PC-9 (cell line): ENCODE results near the gene ANKLE2. TPM values are rescaled to one million over a fixed set of nuclear protein-coding genes. Genes with fewer than 3 reads are reported as not detected.

Source experiments
- BruUV-seq: library from RNA; stranded (reverse); fragments of 400-500 nt; replicated peaks from 2 replicates; lab custom pipeline; 2021; lab: Mats Ljungman, UMichigan
- CTCF ChIA-PET: fragments of 300-600 bp; sonication (Branson Sonifier 250); formaldehyde crosslinking; loops from one replicate; lab custom pipeline; 2022; ENCODE audit warnings: antibody characterized with exemption; lab: Charles Lee
- POLR2A ChIA-PET: fragments of 300-600 bp; sonication (Branson Sonifier 250); formaldehyde crosslinking; loops from one replicate; lab custom pipeline; 2022; ENCODE audit warnings: antibody characterized with exemption; ENCODE audit not compliant: unreplicated experiment; lab: Charles Lee
- DNase-seq, 2 experiments: peaks; one replicate each; pipeline versions ENCODE4 v3.0.0 to v3.0.0-alpha.2; 2015 to 2022; ENCODE audit warnings: mixed read lengths in 1 of 2
- H2AFZ ChIP-seq: fragments of 200-600 bp; sonication (generic); 2 replicates; pipeline ENCODE4 v1.8.1; 2017; ENCODE audit warnings: antibody characterized with exemption
- H3F3A ChIP-seq: fragments of 200-600 bp; sonication (generic); 2 replicates; pipeline ENCODE4 v1.8.1; 2017; ENCODE audit warnings: antibody characterized with exemption, mild to moderate bottlenecking, low read depth; ENCODE audit not compliant: insufficient read depth
- H3K27ac ChIP-seq: fragments of 200-600 bp; sonication (generic); 2 replicates; pipeline ENCODE4 v1.6.1; 2016; ENCODE audit warnings: mixed run types
- H3K27me3 ChIP-seq: fragments of 200-600 bp; sonication (generic); 2 replicates; pipeline ENCODE4 v1.6.1; 2016; ENCODE audit warnings: low read depth, mixed run types; ENCODE audit not compliant: insufficient read depth
- H3K36me3 ChIP-seq: fragments of 200-600 bp; sonication (generic); 2 replicates; pipeline ENCODE4 v1.6.1; 2016; ENCODE audit warnings: low read depth, mixed run types
- H3K4me1 ChIP-seq: fragments of 200-600 bp; sonication (generic); replicated peaks from 2 replicates; pipeline ENCODE4 v1.6.1; 2016; ENCODE audit warnings: mixed run types; ENCODE audit not compliant: insufficient read depth
- H3K4me2 ChIP-seq: fragments of 200-600 bp; sonication (generic); 2 replicates; pipeline ENCODE4 v1.6.1; 2017; ENCODE audit warnings: mixed run types
- H3K4me3 ChIP-seq: fragments of 200-600 bp; sonication (generic); 2 replicates; pipeline ENCODE4 v1.6.1; 2016; ENCODE audit warnings: mixed run types
- H3K79me2 ChIP-seq: fragments of 200-600 bp; sonication (generic); 2 replicates; pipeline ENCODE4 v1.6.1; 2017; ENCODE audit warnings: low read depth, mixed run types
- H3K9me2 ChIP-seq: fragments of 200-600 bp; sonication (generic); 2 replicates; pipeline ENCODE4 v1.8.1; 2017; ENCODE audit warnings: mild to moderate bottlenecking; ENCODE audit not compliant: insufficient read depth
- H3K9me3 ChIP-seq: fragments of 200-600 bp; sonication (generic); 2 replicates; pipeline ENCODE4 v1.8.1; 2016; ENCODE audit warnings: low read depth; ENCODE audit not compliant: insufficient read depth
- H4K20me1 ChIP-seq: fragments of 200-600 bp; sonication (generic); 2 replicates; pipeline ENCODE4 v1.8.1; 2017; ENCODE audit not compliant: insufficient read depth
- CTCF ChIP-seq: fragments of 200-600 bp; sonication (generic); conservative IDR thresholded peaks from 2 replicates; pipeline ENCODE4 v1.6.1; 2017; ENCODE audit warnings: mixed run types, antibody characterized with exemption, mild to moderate bottlenecking, moderate library complexity
- EZH2 ChIP-seq: fragments of 200-600 bp; sonication (generic); IDR thresholded peaks from 2 replicates; pipeline ENCODE4 v1.8.0; 2017; ENCODE audit warnings: antibody characterized with exemption, low read depth
- intact Hi-C: fragments of 100-400 bp; cut with micrococcal nuclease; formaldehyde crosslinking; loops from one replicate; pipeline ENCODE4 v1.10.0; 2022; ENCODE audit not compliant: unreplicated experiment
- total RNA-seq: library from RNA; stranded (reverse); gene quantifications from 2 replicates; pipeline ENCODE4 v1.2.3, GENCODE V29; 2021

The ANKLE2 gene
- total RNA-seq, 1 experiment from 2014 or later = 102 TPM

- intact Hi-C loops = no loop called here
- Histone ChIP-seq H2AFZ (no peak overlapping the region), H3K4me2 (no peak overlapping the region), H3K9me2 (no peaks in the 10 kb centered on the region), H3K27me3 (no peaks in the 10 kb centered on the region; the same call in 1 of the 2 replicates), H3K9me3 (no peaks in the 10 kb centered on the region), H3K4me3 (no peak overlapping the region), H3K27ac (no peak overlapping the region), H4K20me1 (peaks cover 8% of the 10 kb centered on the region), H3F3A (peaks cover 10% of the 10 kb centered on the region; the same call in 1 of the 2 replicates), H3K4me1 (no peaks in the 10 kb centered on the region), H3K79me2 (no peaks in the 10 kb centered on the region), H3K36me3 (no peaks in the 10 kb centered on the region)
- POLR2A ChIA-PET = no interaction called here
- CTCF ChIA-PET = no interaction called here
- no peak for DNase-seq
- BruUV-seq = TSS peak; percentile 19
- TF ChIP-seq CTCF (no peak), EZH2 (no peak)
Observed at GRCh38 chr12:132772606-132773005, 11.0 kb upstream of the ANKLE2 start.

- Histone ChIP-seq H3K9me2 (no peaks in the 10 kb centered on the region), H4K20me1 (peaks cover 8% of the 10 kb centered on the region), H2AFZ (no peak overlapping the region), H3K4me1 (no peaks in the 10 kb centered on the region), H3K4me3 (no peak overlapping the region), H3K4me2 (no peak overlapping the region), H3F3A (peaks cover 13% of the 10 kb centered on the region; the same call in 1 of the 2 replicates), H3K36me3 (no peaks in the 10 kb centered on the region), H3K9me3 (no peaks in the 10 kb centered on the region), H3K27ac (no peak overlapping the region), H3K27me3 (no peaks in the 10 kb centered on the region; the same call in 1 of the 2 replicates), H3K79me2 (no peaks in the 10 kb centered on the region)
- DNase-seq = no peak
- ChIA-PET POLR2A (no interaction called here), CTCF (no interaction called here)
- intact Hi-C loops = no loop called here
- TF ChIP-seq CTCF = no peak
- no peak for TF ChIP-seq EZH2
- no TSS peak for BruUV-seq
Observed at GRCh38 chr12:132771126-132771838, 9.7 kb upstream of the ANKLE2 start.

- no peak for DNase-seq
- POLR2A ChIA-PET = no interaction called here
Observed at GRCh38 chr12:132766380-132767085, 4.9 kb upstream of the ANKLE2 start.

More at GRCh38 chr12:132766380-132767085, 4.9 kb upstream of the ANKLE2 start:
- CTCF ChIA-PET = no interaction called here
- H2AFZ ChIP-seq = no peak overlapping the region
- no TSS peak for BruUV-seq
- H3K9me3 ChIP-seq = no peaks in the 10 kb centered on the region
- H3K4me3 ChIP-seq = no peak overlapping the region
- H3K79me2 ChIP-seq = 0 out of 2 replicates have a peak, but pooled peaks cover 6% of the 10 kb centered on the region
- H4K20me1 ChIP-seq = no peaks in the 10 kb centered on the region; the same call in 1 of the 2 replicates
- intact Hi-C loops = no loop called here
- no peaks in the 10 kb centered on the region for H3K27me3 ChIP-seq
- no peak overlapping the region for H3K27ac ChIP-seq
- H3K4me1 ChIP-seq = no peaks in the 10 kb centered on the region
- H3K4me2 ChIP-seq = no peak overlapping the region
- H3K36me3 ChIP-seq = no peaks in the 10 kb centered on the region
- no peaks in the 10 kb centered on the region for H3K9me2 ChIP-seq
- H3F3A ChIP-seq = peaks cover 25% of the 10 kb centered on the region
- no peak for TF ChIP-seq CTCF
- TF ChIP-seq EZH2 = no peak
